ENCODE data around the gene PEX5L. TPM values are rescaled to one million over a fixed set of nuclear protein-coding genes. Genes with fewer than 3 reads are reported as not detected.

The PEX5L gene
- polyA plus RNA-seq, 1 donor from 2014 or later, result 1.0 TPM

DNA sequence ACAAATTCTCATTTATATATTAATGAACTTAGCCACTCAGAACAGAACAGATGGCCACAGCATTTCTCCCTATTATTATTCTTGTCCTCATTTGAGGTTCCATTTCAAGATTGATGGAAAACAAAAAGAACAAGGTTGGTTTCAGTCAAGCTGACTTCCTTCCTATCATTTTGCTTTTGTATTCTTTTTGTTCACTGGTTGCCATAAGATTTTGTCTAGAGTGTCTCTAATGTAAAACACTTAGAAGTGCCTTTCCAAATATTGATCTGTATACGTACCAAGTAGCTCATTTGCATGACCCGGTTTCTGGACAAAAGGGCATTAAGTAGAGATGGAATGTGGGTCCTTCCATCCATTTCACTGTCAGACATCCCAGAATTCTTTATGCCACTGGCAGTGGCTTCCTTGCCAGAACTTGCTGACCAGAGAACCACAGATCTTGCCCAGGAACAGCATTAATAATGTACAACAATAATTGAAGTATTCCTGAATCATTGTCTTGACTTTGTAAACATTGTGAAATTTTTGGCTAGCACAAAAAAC lies 63.8 kb downstream of the PEX5L start:
- Histone ChIP-seq H3K9me2 (ENCODE audit: insufficient read depth, low read length) (no peaks in the 10 kb centered on the region), H2AFZ (ENCODE audit: low read depth, low read length) (no peak overlapping the region), H3F3A (ENCODE audit: insufficient read depth, low read length, poor library complexity, severe bottlenecking) (no peaks in the 10 kb centered on the region), H4K20me1 (ENCODE audit: insufficient read depth) (no peaks in the 10 kb centered on the region), H3K9me3 (ENCODE audit: low read length) (no peaks in the 10 kb centered on the region), H3K27ac (ENCODE audit: low read length) (no peak overlapping the region), H3K36me3 (ENCODE audit: insufficient read depth, low read length) (no peaks in the 10 kb centered on the region), H3K27me3 (ENCODE audit: insufficient read depth, low read depth, low read length) (no peaks in the 10 kb centered on the region), H3K79me2 (replicated peaks; ENCODE audit: insufficient read depth, low read length) (no peaks in the 10 kb centered on the region), H3K4me3 (ENCODE audit: low read length) (no peak overlapping the region), H3K9ac (ENCODE audit: low read length) (no peak overlapping the region), H3K4me2 (ENCODE audit: low read length) (no peak overlapping the region)
- TF ChIP-seq EZH2 (IDR thresholded peaks at IDR 0.05; ENCODE audit: borderline replicate concordance, insufficient read depth, low read length, poor library complexity, severe bottlenecking) (no peak), TAF1 (IDR thresholded peaks at IDR 0.05; ENCODE audit: low read depth) (no peak), SMC3 (conservative IDR thresholded peaks at IDR 0.05; ENCODE audit: poor library complexity) (no peak)
- TF ChIP-seq, protein P1, sequence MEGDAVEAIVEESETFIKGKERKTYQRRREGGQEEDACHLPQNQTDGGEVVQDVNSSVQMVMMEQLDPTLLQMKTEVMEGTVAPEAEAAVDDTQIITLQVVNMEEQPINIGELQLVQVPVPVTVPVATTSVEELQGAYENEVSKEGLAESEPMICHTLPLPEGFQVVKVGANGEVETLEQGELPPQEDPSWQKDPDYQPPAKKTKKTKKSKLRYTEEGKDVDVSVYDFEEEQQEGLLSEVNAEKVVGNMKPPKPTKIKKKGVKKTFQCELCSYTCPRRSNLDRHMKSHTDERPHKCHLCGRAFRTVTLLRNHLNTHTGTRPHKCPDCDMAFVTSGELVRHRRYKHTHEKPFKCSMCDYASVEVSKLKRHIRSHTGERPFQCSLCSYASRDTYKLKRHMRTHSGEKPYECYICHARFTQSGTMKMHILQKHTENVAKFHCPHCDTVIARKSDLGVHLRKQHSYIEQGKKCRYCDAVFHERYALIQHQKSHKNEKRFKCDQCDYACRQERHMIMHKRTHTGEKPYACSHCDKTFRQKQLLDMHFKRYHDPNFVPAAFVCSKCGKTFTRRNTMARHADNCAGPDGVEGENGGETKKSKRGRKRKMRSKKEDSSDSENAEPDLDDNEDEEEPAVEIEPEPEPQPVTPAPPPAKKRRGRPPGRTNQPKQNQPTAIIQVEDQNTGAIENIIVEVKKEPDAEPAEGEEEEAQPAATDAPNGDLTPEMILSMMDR (IDR thresholded peaks at IDR 0.05; ENCODE audit: poor library complexity, severe bottlenecking), result no peak

DNA sequence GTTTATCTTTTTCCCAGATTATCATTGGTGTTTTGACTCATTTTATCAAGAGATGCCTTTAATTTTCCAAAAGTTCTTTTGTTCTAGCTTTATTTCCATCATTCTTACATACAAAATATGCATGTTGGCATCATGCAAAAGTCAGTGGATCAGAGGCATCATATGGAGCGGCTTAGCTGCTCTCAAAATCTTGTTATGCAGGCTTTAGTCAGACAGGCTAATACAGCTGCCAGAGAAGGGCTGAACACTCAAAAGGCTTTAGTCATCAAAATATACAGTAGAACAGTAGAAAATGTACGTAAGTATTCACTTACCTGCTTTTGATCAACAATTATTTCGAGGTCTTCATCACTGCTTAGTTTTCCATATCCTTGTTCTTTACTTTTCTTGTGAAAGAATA lies 65.5 kb downstream of the PEX5L start:
- H3K79me2 ChIP-seq (replicated peaks; ENCODE audit: insufficient read depth, low read length), result no peaks in the 10 kb centered on the region
- no peaks in the 10 kb centered on the region for H3K9me2 ChIP-seq (ENCODE audit: insufficient read depth, low read length)
- H3K9ac ChIP-seq (ENCODE audit: low read length), result no peak overlapping the region
- no peaks in the 10 kb centered on the region for H3F3A ChIP-seq (ENCODE audit: insufficient read depth, low read length, poor library complexity, severe bottlenecking)
- H3K36me3 ChIP-seq (ENCODE audit: insufficient read depth, low read length), result no peaks in the 10 kb centered on the region
- H3K27me3 ChIP-seq (ENCODE audit: insufficient read depth, low read depth, low read length), result no peaks in the 10 kb centered on the region
- H4K20me1 ChIP-seq (ENCODE audit: insufficient read depth), result no peaks in the 10 kb centered on the region
- no peak overlapping the region for H2AFZ ChIP-seq (ENCODE audit: low read depth, low read length)
- TF ChIP-seq EZH2 (IDR thresholded peaks at IDR 0.05; ENCODE audit: borderline replicate concordance, insufficient read depth, low read length, poor library complexity, severe bottlenecking), result no peak
- no peaks in the 10 kb centered on the region for H3K9me3 ChIP-seq (ENCODE audit: low read length)
- no peak overlapping the region for H3K4me3 ChIP-seq (ENCODE audit: low read length)
- H3K4me2 ChIP-seq (ENCODE audit: low read length), result no peak overlapping the region
- H3K27ac ChIP-seq (ENCODE audit: low read length), result no peak overlapping the region

DNA sequence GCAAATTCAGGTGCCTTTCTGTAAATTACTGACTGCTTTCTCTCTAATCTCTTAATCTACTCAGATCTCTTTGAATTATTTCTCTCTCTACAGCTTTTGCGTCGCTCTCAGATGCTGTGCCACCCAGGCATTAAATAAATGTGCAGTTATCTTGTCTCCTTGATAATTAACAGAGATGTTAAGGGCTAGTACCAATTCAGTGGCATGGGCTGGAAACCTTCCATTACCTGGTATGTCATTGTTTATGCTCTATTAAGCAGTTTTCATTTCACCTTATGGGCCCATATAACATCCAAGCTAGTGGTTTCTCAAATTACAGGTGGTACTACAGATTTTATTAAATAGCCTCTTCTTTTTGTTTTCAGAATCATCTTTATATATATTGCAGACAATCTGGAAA lies 66.0 kb downstream of the PEX5L start:
- Histone ChIP-seq H4K20me1 (ENCODE audit: insufficient read depth) (no peaks in the 10 kb centered on the region), H3K36me3 (ENCODE audit: insufficient read depth, low read length) (no peaks in the 10 kb centered on the region), H3K27me3 (ENCODE audit: insufficient read depth, low read depth, low read length) (no peaks in the 10 kb centered on the region), H3K27ac (ENCODE audit: low read length) (no peak overlapping the region), H3K4me2 (ENCODE audit: low read length) (no peak overlapping the region), H3K9me2 (ENCODE audit: insufficient read depth, low read length) (no peaks in the 10 kb centered on the region), H3F3A (ENCODE audit: insufficient read depth, low read length, poor library complexity, severe bottlenecking) (no peaks in the 10 kb centered on the region), H3K9ac (ENCODE audit: low read length) (no peak overlapping the region), H3K79me2 (replicated peaks; ENCODE audit: insufficient read depth, low read length) (no peaks in the 10 kb centered on the region), H3K4me3 (ENCODE audit: low read length) (no peak overlapping the region), H2AFZ (ENCODE audit: low read depth, low read length) (no peak overlapping the region), H3K9me3 (ENCODE audit: low read length) (no peaks in the 10 kb centered on the region)
- TF ChIP-seq SMC3 (conservative IDR thresholded peaks at IDR 0.05; ENCODE audit: poor library complexity), result no peak
- no peak for TF ChIP-seq RAD21 (conservative IDR thresholded peaks at IDR 0.05)
- TF ChIP-seq TAF1 (IDR thresholded peaks at IDR 0.05; ENCODE audit: low read depth), result no peak

DNA sequence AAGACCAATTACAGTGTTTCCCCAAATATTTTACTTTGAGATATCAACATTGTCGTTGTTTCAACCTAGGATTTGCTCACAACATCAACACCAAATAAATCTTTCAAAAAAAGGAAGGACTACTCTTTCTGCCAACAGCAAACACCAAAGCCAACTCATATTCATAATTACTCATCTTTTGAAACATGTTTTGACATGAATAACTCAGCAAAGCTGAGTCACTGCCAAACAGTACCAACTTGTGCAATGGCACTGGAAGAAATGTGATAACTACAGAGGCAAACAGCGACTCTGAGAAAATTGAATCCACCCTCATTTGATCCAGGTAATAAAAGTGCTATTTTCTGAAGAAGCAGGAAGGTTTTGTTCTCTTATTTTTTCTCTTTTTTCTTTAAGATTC lies 67.2 kb downstream of the PEX5L start:
- Histone ChIP-seq H3K9me3 (ENCODE audit: low read length) (no peaks in the 10 kb centered on the region), H3K27me3 (ENCODE audit: insufficient read depth, low read depth, low read length) (no peaks in the 10 kb centered on the region), H3K9ac (ENCODE audit: low read length) (no peak overlapping the region), H3K4me3 (ENCODE audit: low read length) (no peak overlapping the region), H3K79me2 (replicated peaks; ENCODE audit: insufficient read depth, low read length) (no peaks in the 10 kb centered on the region), H3F3A (ENCODE audit: insufficient read depth, low read length, poor library complexity, severe bottlenecking) (no peaks in the 10 kb centered on the region), H3K9me2 (ENCODE audit: insufficient read depth, low read length) (no peaks in the 10 kb centered on the region), H2AFZ (ENCODE audit: low read depth, low read length) (no peak overlapping the region), H4K20me1 (ENCODE audit: insufficient read depth) (no peaks in the 10 kb centered on the region), H3K27ac (ENCODE audit: low read length) (no peak overlapping the region), H3K4me2 (ENCODE audit: low read length) (no peak overlapping the region), H3K36me3 (ENCODE audit: insufficient read depth, low read length) (no peaks in the 10 kb centered on the region)
- TF ChIP-seq TAF1 (IDR thresholded peaks at IDR 0.05; ENCODE audit: low read depth), result no peak
- TF ChIP-seq, protein P2, sequence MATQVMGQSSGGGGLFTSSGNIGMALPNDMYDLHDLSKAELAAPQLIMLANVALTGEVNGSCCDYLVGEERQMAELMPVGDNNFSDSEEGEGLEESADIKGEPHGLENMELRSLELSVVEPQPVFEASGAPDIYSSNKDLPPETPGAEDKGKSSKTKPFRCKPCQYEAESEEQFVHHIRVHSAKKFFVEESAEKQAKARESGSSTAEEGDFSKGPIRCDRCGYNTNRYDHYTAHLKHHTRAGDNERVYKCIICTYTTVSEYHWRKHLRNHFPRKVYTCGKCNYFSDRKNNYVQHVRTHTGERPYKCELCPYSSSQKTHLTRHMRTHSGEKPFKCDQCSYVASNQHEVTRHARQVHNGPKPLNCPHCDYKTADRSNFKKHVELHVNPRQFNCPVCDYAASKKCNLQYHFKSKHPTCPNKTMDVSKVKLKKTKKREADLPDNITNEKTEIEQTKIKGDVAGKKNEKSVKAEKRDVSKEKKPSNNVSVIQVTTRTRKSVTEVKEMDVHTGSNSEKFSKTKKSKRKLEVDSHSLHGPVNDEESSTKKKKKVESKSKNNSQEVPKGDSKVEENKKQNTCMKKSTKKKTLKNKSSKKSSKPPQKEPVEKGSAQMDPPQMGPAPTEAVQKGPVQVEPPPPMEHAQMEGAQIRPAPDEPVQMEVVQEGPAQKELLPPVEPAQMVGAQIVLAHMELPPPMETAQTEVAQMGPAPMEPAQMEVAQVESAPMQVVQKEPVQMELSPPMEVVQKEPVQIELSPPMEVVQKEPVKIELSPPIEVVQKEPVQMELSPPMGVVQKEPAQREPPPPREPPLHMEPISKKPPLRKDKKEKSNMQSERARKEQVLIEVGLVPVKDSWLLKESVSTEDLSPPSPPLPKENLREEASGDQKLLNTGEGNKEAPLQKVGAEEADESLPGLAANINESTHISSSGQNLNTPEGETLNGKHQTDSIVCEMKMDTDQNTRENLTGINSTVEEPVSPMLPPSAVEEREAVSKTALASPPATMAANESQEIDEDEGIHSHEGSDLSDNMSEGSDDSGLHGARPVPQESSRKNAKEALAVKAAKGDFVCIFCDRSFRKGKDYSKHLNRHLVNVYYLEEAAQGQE (IDR thresholded peaks at IDR 0.05; ENCODE audit: borderline replicate concordance), result no peak
- no peak for TF ChIP-seq SMC3 (conservative IDR thresholded peaks at IDR 0.05; ENCODE audit: poor library complexity)
- no peak for TF ChIP-seq RAD21 (conservative IDR thresholded peaks at IDR 0.05)
- TF ChIP-seq EP300 (conservative IDR thresholded peaks at IDR 0.05; ENCODE audit: poor library complexity, severe bottlenecking), result no peak
- TF ChIP-seq, protein P1 (IDR thresholded peaks at IDR 0.05; ENCODE audit: poor library complexity, severe bottlenecking), result no peak
- TF ChIP-seq EZH2 (IDR thresholded peaks at IDR 0.05; ENCODE audit: borderline replicate concordance, insufficient read depth, low read length, poor library complexity, severe bottlenecking), result no peak
- no peak for TF ChIP-seq MXI1 (conservative IDR thresholded peaks at IDR 0.05; ENCODE audit: poor library complexity, severe bottlenecking)
